Mesenchymal stem cell (in vitro differentiated cells and primary cell): ENCODE results near the gene TMEM51.

Source experiments
- DNase-seq: peaks from one replicate; pipeline ENCODE4 v3.0.0-alpha.2; 2013
- H2AFZ ChIP-seq: one replicate; pipeline ENCODE4 v1.6.1; 2013; ENCODE audit warnings: low read depth, mild to moderate bottlenecking, control low read depth, inconsistent platforms, low read length, moderate library complexity
- H2AK5ac ChIP-seq: 2 replicates; pipeline ENCODE4 v1.6.1; 2013; ENCODE audit warnings: low read length, moderate library complexity, mild to moderate bottlenecking, inconsistent platforms; ENCODE audit not compliant: severe bottlenecking
- H2BK120ac ChIP-seq: one replicate; pipeline ENCODE4 v1.6.1; 2013; ENCODE audit warnings: low read depth, mild to moderate bottlenecking, inconsistent platforms, low read length, moderate library complexity
- H2BK12ac ChIP-seq, 2 experiments: one replicate each; pipeline ENCODE4 v1.6.1; 2013; ENCODE audit warnings: inconsistent platforms in 2 of 2, low read length in 2 of 2, mild to moderate bottlenecking in 2 of 2, moderate library complexity in 2 of 2, control low read depth in 1 of 2
- H2BK15ac ChIP-seq: one replicate; pipeline ENCODE4 v1.6.1; 2013; ENCODE audit warnings: mild to moderate bottlenecking, low read depth, inconsistent platforms; ENCODE audit not compliant: poor library complexity, severe bottlenecking
- H2BK5ac ChIP-seq: 2 replicates; pipeline ENCODE4 v1.6.1; 2013; ENCODE audit warnings: low read depth, mild to moderate bottlenecking, low read length, control low read depth, inconsistent platforms; ENCODE audit not compliant: poor library complexity, severe bottlenecking
- H3K14ac ChIP-seq, 2 experiments: one replicate each; pipeline ENCODE4 v1.6.1; 2013; ENCODE audit warnings: inconsistent platforms in 2 of 2, low read length in 2 of 2, control low read depth in 1 of 2, mild to moderate bottlenecking in 1 of 2, moderate library complexity in 1 of 2
- H3K18ac ChIP-seq, 2 experiments: one replicate each; pipeline ENCODE4 v1.6.1; 2013; ENCODE audit warnings: inconsistent platforms in 2 of 2, low read length in 2 of 2, control low read depth in 1 of 2, low read depth in 1 of 2, mild to moderate bottlenecking in 1 of 2
- H3K23ac ChIP-seq, 2 experiments: one replicate each; pipeline ENCODE4 v1.6.1; 2013; ENCODE audit warnings: inconsistent platforms in 2 of 2, low read length in 2 of 2, mild to moderate bottlenecking in 2 of 2, moderate library complexity in 2 of 2, control low read depth in 1 of 2
- H3K27ac ChIP-seq: 2 replicates; pipeline ENCODE4 v1.5.1; 2013; ENCODE audit warnings: mild to moderate bottlenecking, moderate library complexity, low read length, control low read depth, inconsistent platforms; ENCODE audit not compliant: poor library complexity, severe bottlenecking
- H3K27me3 ChIP-seq, 2 experiments: 2 replicates each; pipeline versions ENCODE4 v1.6.1 to v1.7.0; 2013; ENCODE audit warnings: low read length in 2 of 2, mild to moderate bottlenecking in 2 of 2, moderate library complexity in 2 of 2, control low read depth in 1 of 2, inconsistent platforms in 1 of 2; ENCODE audit not compliant: control insufficient read depth in 1 of 2, insufficient read depth in 1 of 2
- H3K36me3 ChIP-seq, 2 experiments: 2 replicates each; pipeline versions ENCODE4 v1.6.1 to v1.7.0; 2013; ENCODE audit warnings: low read length in 2 of 2, control low read depth in 1 of 2, inconsistent platforms in 1 of 2, low read depth in 1 of 2, mild to moderate bottlenecking in 1 of 2; ENCODE audit not compliant: insufficient read depth in 2 of 2, control insufficient read depth in 1 of 2
- H3K4ac ChIP-seq, 2 experiments: one replicate each; pipeline ENCODE4 v1.6.1; 2013; ENCODE audit warnings: inconsistent platforms in 2 of 2, low read length in 2 of 2, mild to moderate bottlenecking in 2 of 2, moderate library complexity in 2 of 2, control low read depth in 1 of 2, low read depth in 1 of 2
- H3K4me1 ChIP-seq: 2 replicates; pipeline ENCODE4 v1.6.1; 2013; ENCODE audit warnings: low read depth, low read length, control low read depth; ENCODE audit not compliant: control insufficient read depth, insufficient read depth
- H3K4me2 ChIP-seq: 2 replicates; pipeline ENCODE4 v1.6.1; 2013; ENCODE audit warnings: low read length, mild to moderate bottlenecking, inconsistent platforms; ENCODE audit not compliant: poor library complexity, severe bottlenecking
- H3K4me3 ChIP-seq, 2 experiments: 2 replicates each; pipeline versions ENCODE4 v1.5.1 to v1.7.0; 2013; ENCODE audit warnings: low read length in 2 of 2, mild to moderate bottlenecking in 2 of 2, control low read depth in 1 of 2, low read depth in 1 of 2; ENCODE audit not compliant: insufficient read depth in 1 of 2
- H3K79me1 ChIP-seq: replicated peaks from 2 replicates; pipeline ENCODE4 v1.6.1; 2013; ENCODE audit warnings: mild to moderate bottlenecking, control low read depth, low read length, inconsistent platforms; ENCODE audit not compliant: poor library complexity, severe bottlenecking
- H3K9ac ChIP-seq: 2 replicates; pipeline ENCODE4 v1.7.0; 2013; ENCODE audit warnings: mild to moderate bottlenecking, low read length, moderate library complexity
- H3K9me3 ChIP-seq: 2 replicates; pipeline ENCODE4 v1.7.0; 2013; ENCODE audit warnings: mild to moderate bottlenecking, low read length; ENCODE audit not compliant: control insufficient read depth
- H4K8ac ChIP-seq: one replicate; pipeline ENCODE4 v1.6.1; 2013; ENCODE audit warnings: inconsistent platforms, mild to moderate bottlenecking, low read length, moderate library complexity
- H4K91ac ChIP-seq: one replicate; pipeline ENCODE4 v1.6.1; 2013; ENCODE audit warnings: mild to moderate bottlenecking, low read length, inconsistent platforms
- WGBS: methylation state at CpG from one replicate; pipeline ENCODE4 v1.1.7; 2013; ENCODE audit warnings: mixed read lengths; 5-methylcytosine and 5-hydroxymethylcytosine counted together

The TMEM51 gene

DNA sequence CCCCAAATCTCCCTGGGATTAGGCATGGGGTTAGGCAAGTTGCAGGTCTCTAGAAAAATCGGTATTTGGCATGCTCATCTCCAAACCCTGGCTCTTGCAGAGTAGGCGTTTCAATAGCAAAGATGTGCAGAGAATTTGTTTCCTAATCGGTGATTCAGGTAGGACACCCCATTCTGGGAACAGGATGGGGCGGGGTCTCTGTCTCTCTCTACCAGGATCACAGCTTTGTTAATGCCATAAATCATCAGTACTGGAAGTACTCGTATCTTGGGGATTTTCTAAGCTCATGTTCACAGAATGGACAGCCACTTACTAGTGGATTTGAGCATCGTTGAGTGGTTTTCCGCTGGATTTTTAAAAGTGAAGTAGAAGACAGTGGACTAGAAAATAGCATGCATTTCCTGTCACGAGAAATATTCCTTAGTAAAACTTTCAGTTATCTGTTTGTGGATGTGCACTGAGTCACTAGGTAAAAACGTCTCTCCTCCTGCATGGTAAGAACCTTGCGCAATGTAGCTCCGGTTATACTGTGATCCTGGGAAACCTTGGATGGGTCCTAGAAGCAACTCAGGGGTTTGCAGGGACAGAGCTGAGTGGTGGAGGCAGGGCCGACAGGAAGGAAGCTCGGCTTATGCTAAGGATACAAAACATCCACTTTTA, 5.1 kb downstream of the TMEM51 start:
- H4K91ac ChIP-seq = peak overlapping the region; percentile 92
- H2BK120ac ChIP-seq = peak overlapping the region; percentile 96
- no peaks in the 10 kb centered on the region for H3K9me3 ChIP-seq
- peak overlapping the region; percentile 63 for H3K27ac ChIP-seq
- no peak overlapping the region for H3K9ac ChIP-seq
- H2AFZ ChIP-seq = no peak overlapping the region
- peak overlapping the region; percentile 47 for H2AK5ac ChIP-seq
- no peak overlapping the region for H3K4me3 ChIP-seq
- peaks cover 36% of the 10 kb centered on the region for H3K4me1 ChIP-seq
- H3K27me3 ChIP-seq = peaks cover 0 to 3% of the 10 kb centered on the region in 2 experiments
- H3K4me2 ChIP-seq = peak overlapping the region; percentile 26
- peak overlapping the region; percentile 86 to 87 for H3K18ac ChIP-seq
- peak overlapping the region; percentile 85 to 88 for H2BK12ac ChIP-seq
- H2BK15ac ChIP-seq = peak overlapping the region; percentile 74
- DNase-seq = peak; percentile 98
- peaks cover 39% of the 10 kb centered on the region for H3K79me1 ChIP-seq
- peak overlapping the region; percentile 27 for H4K8ac ChIP-seq
- peaks cover 0 to 2% of the 10 kb centered on the region in 2 experiments for H3K36me3 ChIP-seq
- 21% methylated on average over 9 of the region's 13 CpGs for WGBS
- no peak overlapping the region for H2BK5ac ChIP-seq
- no peak overlapping the region for H3K23ac ChIP-seq
- peak overlapping the region; percentile 58 to 59 for H3K4ac ChIP-seq
- H3K14ac ChIP-seq = peak overlapping the region in 1 of 2 experiments; percentile 55

DNA sequence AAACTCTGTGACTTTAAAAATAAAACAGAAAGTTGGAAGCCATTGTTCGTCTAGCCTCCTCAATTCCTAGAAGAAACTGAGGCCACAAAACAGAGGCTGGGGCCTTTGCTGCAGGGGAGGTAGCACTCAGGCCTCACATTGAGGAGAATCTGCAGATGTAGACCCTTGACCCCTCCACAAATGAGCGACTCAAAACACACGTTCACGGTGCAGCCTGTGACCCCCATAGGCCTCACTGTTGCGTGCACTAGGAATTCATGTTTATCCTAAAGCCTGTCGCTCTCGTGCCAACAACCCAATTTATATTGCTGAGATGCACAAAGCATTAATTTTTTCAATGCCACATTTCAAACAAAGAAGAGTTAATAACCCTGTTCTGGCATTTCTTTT, 5.6 kb downstream of the TMEM51 start:
- Histone ChIP-seq H3K14ac (no peak overlapping the region), H3K27ac (peak overlapping the region; percentile 63), H3K27me3 (peaks cover 0 to 3% of the 10 kb centered on the region in 2 experiments), H3K36me3 (peaks cover 0 to 2% of the 10 kb centered on the region in 2 experiments), H2AK5ac (no peak overlapping the region), H2BK120ac (no peak overlapping the region), H3K4me1 (peaks cover 36% of the 10 kb centered on the region), H4K91ac (peak overlapping the region; percentile 64), H3K9me3 (no peaks in the 10 kb centered on the region), H3K9ac (no peak overlapping the region), H2BK5ac (no peak overlapping the region), H3K4me2 (peak overlapping the region; percentile 7), H3K23ac (no peak overlapping the region), H4K8ac (no peak overlapping the region), H3K18ac (peak overlapping the region; percentile 41 to 78), H3K4me3 (no peak overlapping the region), H2BK15ac (no peak overlapping the region), H2BK12ac (peak overlapping the region; percentile 3 to 59), H2AFZ (no peak overlapping the region), H3K4ac (no peak overlapping the region), H3K79me1 (peaks cover 39% of the 10 kb centered on the region)
- WGBS = 2% methylated on average over 7 of the region's 7 CpGs
- peak; percentile 89 for DNase-seq

DNA sequence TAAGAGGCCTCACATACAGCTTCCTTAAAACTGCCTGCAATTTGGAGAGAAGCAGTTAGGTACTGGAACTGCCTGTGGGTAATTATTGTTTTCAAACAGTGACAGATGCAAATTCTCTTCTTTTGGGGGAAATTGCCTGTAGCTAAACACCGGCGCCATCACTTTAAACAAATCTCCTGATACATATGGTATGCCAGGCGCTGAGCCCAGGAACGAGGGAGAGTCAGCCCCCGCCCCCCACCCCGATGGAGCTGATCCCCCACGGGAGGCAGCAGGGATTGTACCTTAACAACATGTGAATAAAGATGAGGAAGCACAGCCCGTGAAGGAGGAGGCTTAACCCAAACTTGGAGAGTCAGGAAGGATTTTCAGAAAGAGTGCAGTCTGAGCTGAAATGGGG, 7.1 kb downstream of the TMEM51 start:
- H4K91ac ChIP-seq = peak overlapping the region; percentile 78
- H2AFZ ChIP-seq = no peak overlapping the region
- H3K9me3 ChIP-seq = no peaks in the 10 kb centered on the region
- no peak overlapping the region for H3K27ac ChIP-seq
- no peak overlapping the region for H2BK5ac ChIP-seq
- peak overlapping the region; percentile 65 for H2AK5ac ChIP-seq
- H3K79me1 ChIP-seq = peaks cover 32% of the 10 kb centered on the region
- H3K18ac ChIP-seq = peak overlapping the region; percentile 46 to 78
- H3K23ac ChIP-seq = no peak overlapping the region
- no peak for DNase-seq
- no peak overlapping the region for H2BK15ac ChIP-seq
- peak overlapping the region; percentile 83 for H2BK120ac ChIP-seq
- H2BK12ac ChIP-seq = peak overlapping the region; percentile 37 to 75
- 68% methylated on average over 8 of the region's 8 CpGs for WGBS
- H3K14ac ChIP-seq = no peak overlapping the region
- H3K9ac ChIP-seq = no peak overlapping the region
- H3K4ac ChIP-seq = peak overlapping the region in 1 of 2 experiments; percentile 40
- no peak overlapping the region for H4K8ac ChIP-seq
- H3K27me3 ChIP-seq = no peaks in the 10 kb centered on the region
- no peak overlapping the region for H3K4me2 ChIP-seq
- no peak overlapping the region for H3K4me3 ChIP-seq
- H3K4me1 ChIP-seq = peaks cover 25% of the 10 kb centered on the region
- no peaks in the 10 kb centered on the region for H3K36me3 ChIP-seq

DNA sequence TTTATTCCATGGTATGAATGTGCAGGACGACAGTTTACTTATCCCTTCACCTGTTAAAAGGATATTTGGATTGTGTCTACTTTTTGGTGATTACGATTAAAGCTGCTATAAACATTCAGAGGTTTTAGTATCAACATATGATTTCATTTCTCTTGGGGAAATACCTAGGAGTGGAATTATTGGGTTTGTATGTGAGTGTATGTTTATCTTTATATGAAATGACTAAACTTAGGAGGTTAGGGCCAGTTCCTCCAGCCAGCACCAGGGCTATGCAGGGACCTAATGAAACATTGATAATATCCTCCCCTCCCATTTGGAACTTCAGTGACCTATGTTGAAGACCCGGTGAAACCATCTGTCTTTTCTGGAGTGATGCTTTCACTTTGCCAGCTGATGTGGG, 13.8 kb downstream of the TMEM51 start:
- no peak overlapping the region for H4K91ac ChIP-seq
- peaks cover 28% of the 10 kb centered on the region for H3K79me1 ChIP-seq
- no peak overlapping the region for H2AFZ ChIP-seq

More for the DNA sequence above, 13.8 kb downstream of the TMEM51 start:
- H3K9me3 ChIP-seq = no peaks in the 10 kb centered on the region
- no peak overlapping the region for H4K8ac ChIP-seq
- peak; percentile 69 for DNase-seq
- H3K27me3 ChIP-seq = no peaks in the 10 kb centered on the region
- no peak overlapping the region for H3K4me2 ChIP-seq
- H2BK12ac ChIP-seq = no peak overlapping the region
- H3K9ac ChIP-seq = no peak overlapping the region
- H3K23ac ChIP-seq = no peak overlapping the region
- no peak overlapping the region for H3K4me3 ChIP-seq
- no peak overlapping the region for H2BK5ac ChIP-seq
- WGBS = 82% methylated on average over 1 of the region's 3 CpGs
- H2BK120ac ChIP-seq = no peak overlapping the region
- H3K27ac ChIP-seq = no peak overlapping the region
- H2AK5ac ChIP-seq = peak overlapping the region; percentile 40
- peaks cover 0 to 3% of the 10 kb centered on the region in 2 experiments for H3K36me3 ChIP-seq
- H3K4me1 ChIP-seq = peaks cover 13% of the 10 kb centered on the region
- H3K14ac ChIP-seq = no peak overlapping the region
- H3K18ac ChIP-seq = peak overlapping the region in 1 of 2 experiments; percentile 62
- H2BK15ac ChIP-seq = peak overlapping the region; percentile 12
- no peak overlapping the region for H3K4ac ChIP-seq
